HepG2 (cell line): ENCODE measurements around the gene RPL23. TPM values are rescaled to one million over a fixed set of nuclear protein-coding genes. Genes with fewer than 3 reads are reported as not detected.

Experiments used
- CEBPB ChIP-seq: IDR thresholded peaks from 2 replicates; pipeline ENCODE4 v1.6.1; 2011; ENCODE audit warnings: low read depth, low read length, improper control_type of control experiment, borderline replicate concordance
- CENPT ChIP-seq: sonication (generic); formaldehyde crosslinking; IDR thresholded peaks from 2 replicates; pipeline ENCODE4 v1.8.0; 2022; ENCODE audit warnings: low read depth, mild to moderate bottlenecking, moderate library complexity, missing genetic modification reagents
- CTCF ChIP-seq: sonication (generic); formaldehyde crosslinking; IDR thresholded peaks from 2 replicates; pipeline ENCODE4 v1.5.0; 2020; ENCODE audit warnings: mild to moderate bottlenecking, missing genetic modification reagents, moderate library complexity
- FOSL2 ChIP-seq: sonication (generic); formaldehyde crosslinking; IDR thresholded peaks from 2 replicates; pipeline ENCODE4 v1.4.0; 2020; ENCODE audit warnings: missing genetic modification reagents
- HOXA5 ChIP-seq: sonication (generic); formaldehyde crosslinking; IDR thresholded peaks from 2 replicates; pipeline ENCODE4 v1.4.0; 2020; ENCODE audit warnings: missing genetic modification reagents
- KDM6A ChIP-seq: IDR thresholded peaks from 2 replicates; pipeline ENCODE4 v1.6.1; 2016; ENCODE audit warnings: low read depth
- NFIB ChIP-seq: sonication (generic); formaldehyde crosslinking; IDR thresholded peaks from 2 replicates; pipeline ENCODE4 v1.9.0; 2021; ENCODE audit warnings: missing genetic modification reagents, mild to moderate bottlenecking, borderline replicate concordance
- RBFOX2 ChIP-seq: fragments of 200-400 bp; formaldehyde crosslinking; IDR thresholded peaks from 2 replicates; pipeline ENCODE4 v1.6.1; 2017; ENCODE audit warnings: low read depth, mild to moderate bottlenecking, low read length
- RNF2 ChIP-seq: fragments of 450-650 bp; conservative IDR thresholded peaks from 2 replicates; pipeline ENCODE4 v1.6.1; 2016; ENCODE audit warnings: low read depth
- SMAD9 ChIP-seq: sonication (generic); formaldehyde crosslinking; IDR thresholded peaks from 2 replicates; pipeline ENCODE4 v1.5.1; 2020; ENCODE audit warnings: mild to moderate bottlenecking, missing genetic modification reagents
- TBX2 ChIP-seq: sonication (generic); formaldehyde crosslinking; IDR thresholded peaks from 2 replicates; pipeline ENCODE4 v1.5.0; 2020; ENCODE audit warnings: missing genetic modification reagents, mild to moderate bottlenecking, borderline replicate concordance
- TEAD3 ChIP-seq: optimal IDR thresholded peaks from 2 replicates; pipeline ENCODE3; 2016; ENCODE audit warnings: borderline replicate concordance
- TFE3 ChIP-seq: IDR thresholded peaks from 2 replicates; pipeline ENCODE4 v1.6.1; 2016
- TOE1 ChIP-seq: sonication (generic); formaldehyde crosslinking; IDR thresholded peaks from 2 replicates; pipeline ENCODE4 v1.4.0; 2020; ENCODE audit warnings: mild to moderate bottlenecking, missing genetic modification reagents
- TOPORS ChIP-seq: sonication (generic); formaldehyde crosslinking; IDR thresholded peaks from 2 replicates; pipeline ENCODE4 v1.8.0; 2023; ENCODE audit warnings: mild to moderate bottlenecking, missing genetic modification reagents
- ZBTB14 ChIP-seq: sonication (generic); formaldehyde crosslinking; IDR thresholded peaks from 2 replicates; pipeline ENCODE4 v1.4.0; 2020; ENCODE audit warnings: missing genetic modification reagents
- ZHX1 ChIP-seq: sonication (generic); formaldehyde crosslinking; IDR thresholded peaks from 2 replicates; pipeline ENCODE4 v1.8.1; 2022; ENCODE audit warnings: low read depth, mild to moderate bottlenecking, missing genetic modification reagents
- ZKSCAN8 ChIP-seq: IDR thresholded peaks from 2 replicates; pipeline ENCODE4 v1.6.1; 2016; ENCODE audit warnings: borderline replicate concordance, missing genetic modification reagents, missing compliant biosample characterization
- ZNF3 ChIP-seq: IDR thresholded peaks from 2 replicates; pipeline ENCODE4 v1.7.0; 2017; ENCODE audit warnings: inconsistent platforms
- ZNF44 ChIP-seq: sonication (generic); formaldehyde crosslinking; IDR thresholded peaks from 2 replicates; pipeline ENCODE4 v1.5.1; 2020; ENCODE audit warnings: mild to moderate bottlenecking, missing genetic modification reagents
- ZNF580 ChIP-seq: IDR thresholded peaks from 2 replicates; pipeline ENCODE4 v1.6.1; 2016; ENCODE audit warnings: low read depth, borderline replicate concordance
- ZNF615 ChIP-seq: sonication (generic); formaldehyde crosslinking; IDR thresholded peaks from 2 replicates; pipeline ENCODE4 v1.5.0; 2020; ENCODE audit warnings: mild to moderate bottlenecking, missing genetic modification reagents, borderline replicate concordance
- ZNF781 ChIP-seq: sonication (generic); formaldehyde crosslinking; IDR thresholded peaks from 2 replicates; pipeline ENCODE4 v1.5.1; 2020; ENCODE audit warnings: borderline replicate concordance, mild to moderate bottlenecking, missing genetic modification reagents; ENCODE audit errors: not compliant biosample characterization
- polyA plus RNA-seq, 8 experiments: library from polyadenylated mRNA; depleted of rRNA in 3 of 8; stranded (reverse) in 7 of 8; unstranded in 1 of 8; fragments of >200 nt; fragmentation: Illumina TruSeq in 4 of 8; extraction: Trizol in 4 of 8; gene quantifications; 2 replicates each; pipeline versions ENCODE4 v1.2.1 to v1.2.3, GENCODE V29; 2011 to 2016; ENCODE audit warnings: low read depth in 4 of 8, missing spikeins in 1 of 8, mixed read lengths in 1 of 8; ENCODE audit not compliant: insufficient read depth in 1 of 8
- total RNA-seq, 5 experiments: library from RNA; depleted of rRNA; stranded (reverse); fragments of >200 nt; fragmentation: Illumina TruSeq; extraction: Trizol; gene quantifications; 2 replicates each; pipeline ENCODE4 v1.2.3, GENCODE V29; 2016; ENCODE audit warnings: low read depth in 1 of 5

Gene RPL23
- total and polyA plus RNA-seq, 2 of the 13 experiments (the other 11 are each of a cell fraction or from before 2014, with no cell fraction given) = 2,790 to 4,860 TPM

- TF ChIP-seq TOPORS (CRISPR knock-in tag) (peak; percentile 53; the same call in 1 of the 2 replicates), ZNF615 (peak; percentile 61; the same call in 1 of the 2 replicates), ZBTB14 (CRISPR knock-in tag) (peak; percentile 82; the same call in 1 of the 2 replicates), RNF2 (no peak), ZNF781 (CRISPR knock-in tag) (peak; percentile 69), SMAD9 (CRISPR knock-in tag) (no peak), CEBPB (peak; percentile 40), ZNF580 (CRISPR knock-in tag) (0 out of 2 replicates have a peak, but pooled peaks have one; percentile 30), KDM6A (CRISPR knock-in tag) (peak; percentile 8; the same call in 1 of the 2 replicates), TEAD3 (CRISPR knock-in tag) (peak; percentile 52), TOE1 (CRISPR knock-in tag) (0 out of 2 replicates have a peak, but pooled peaks have one; percentile 70), TFE3 (peak; percentile 53; the same call in 1 of the 2 replicates), NFIB (CRISPR knock-in tag) (no peak), ZNF3 (CRISPR knock-in tag) (0 out of 2 replicates have a peak, but pooled peaks have one; percentile 42), CENPT (CRISPR knock-in tag) (no peak), ZKSCAN8 (peak; percentile 84; the same call in 1 of the 2 replicates), ZHX1 (no peak), FOSL2 (CRISPR knock-in tag) (peak; percentile 48; the same call in 1 of the 2 replicates), CTCF (CRISPR knock-in tag) (peak; percentile 77), TBX2 (CRISPR knock-in tag) (no peak), ZNF44 (CRISPR knock-in tag) (no peak), RBFOX2 (no peak), HOXA5 (CRISPR knock-in tag) (peak; percentile 87)
Observed at GRCh38 chr17:38868817-38869525, 15.4 kb upstream of the RPL23 start (continued).
